GM23338 (cell line): Measurements from ENCODE around the gene TRIM56. TPM values are rescaled to one million over a fixed set of nuclear protein-coding genes. Genes with fewer than 3 reads are reported as not detected.

ENCODE experiments used
- ATAC-seq: fragments of 200-7000 bp; cut with Tn5 transposase; 3 replicates; pipeline ENCODE4 v1.9.1; 2020
- DNase-seq: peaks from one replicate; pipeline ENCODE4 v3.0.0-alpha.2; 2015; ENCODE audit warnings: low spot score
- H2AFZ ChIP-seq: fragments of 200-600 bp; sonication (generic); 2 replicates; pipeline ENCODE4 v1.8.0; 2016; ENCODE audit warnings: antibody characterized with exemption, mild to moderate bottlenecking, moderate library complexity
- H3F3A ChIP-seq: fragments of 200-600 bp; sonication (generic); replicated peaks from 2 replicates; pipeline ENCODE4 v1.8.0; 2017; ENCODE audit warnings: antibody characterized with exemption, mixed run types, low read depth
- H3K27ac ChIP-seq: fragments of 200-600 bp; sonication (generic); 2 replicates; pipeline ENCODE4 v1.6.1; 2016; ENCODE audit warnings: low read depth
- H3K27me3 ChIP-seq: fragments of 200-600 bp; sonication (generic); 2 replicates; pipeline ENCODE4 v1.8.0; 2016; ENCODE audit warnings: mild to moderate bottlenecking, mixed run types, moderate library complexity; ENCODE audit not compliant: insufficient read depth
- H3K36me3 ChIP-seq: fragments of 200-600 bp; sonication (generic); 2 replicates; pipeline ENCODE4 v1.8.0; 2016; ENCODE audit warnings: mild to moderate bottlenecking; ENCODE audit not compliant: insufficient read depth
- H3K4me1 ChIP-seq: fragments of 200-600 bp; sonication (generic); 2 replicates; pipeline ENCODE4 v1.8.0; 2016; ENCODE audit warnings: mild to moderate bottlenecking, moderate library complexity; ENCODE audit not compliant: insufficient read depth
- H3K4me2 ChIP-seq: fragments of 200-600 bp; sonication (generic); 2 replicates; pipeline ENCODE4 v1.7.1; 2017; ENCODE audit warnings: mixed run types
- H3K4me3 ChIP-seq: fragments of 200-600 bp; sonication (generic); 2 replicates; pipeline ENCODE4 v1.6.1; 2016; ENCODE audit warnings: mixed run types
- H3K79me2 ChIP-seq: fragments of 200-600 bp; sonication (generic); replicated peaks from 2 replicates; pipeline ENCODE4 v1.8.0; 2017; ENCODE audit warnings: mild to moderate bottlenecking; ENCODE audit not compliant: insufficient read depth
- H3K9me2 ChIP-seq: fragments of 200-600 bp; sonication (generic); 2 replicates; pipeline ENCODE4 v1.8.0; 2017; ENCODE audit not compliant: insufficient read depth
- H4K20me1 ChIP-seq: fragments of 200-600 bp; sonication (generic); replicated peaks from 2 replicates; pipeline ENCODE4 v1.8.0; 2017; ENCODE audit warnings: mild to moderate bottlenecking; ENCODE audit not compliant: insufficient read depth
- H3K27ac Mint-ChIP-seq: 2 replicates; pipeline ENCODE4 v1.8.0; 2020; ENCODE audit warnings: inconsistent platforms, mild to moderate bottlenecking, moderate library complexity, mixed read lengths
- H3K27me3 Mint-ChIP-seq: 3 replicates; pipeline ENCODE4 v1.8.0; 2022; ENCODE audit warnings: low read depth, mild to moderate bottlenecking, moderate library complexity, mixed read lengths, inconsistent platforms; ENCODE audit not compliant: insufficient read depth, poor library complexity
- H3K36me3 Mint-ChIP-seq: 3 replicates; pipeline ENCODE4 v1.8.0; 2021; ENCODE audit warnings: low read depth, mild to moderate bottlenecking, inconsistent platforms, moderate library complexity, mixed read lengths
- H3K4me1 Mint-ChIP-seq: 3 replicates; pipeline ENCODE4 v1.8.0; 2020; ENCODE audit warnings: mild to moderate bottlenecking, inconsistent platforms, mixed read lengths
- H3K4me3 Mint-ChIP-seq: 3 replicates; pipeline ENCODE4 v1.8.0; 2021; ENCODE audit warnings: moderate library complexity, mild to moderate bottlenecking, inconsistent platforms, mixed read lengths
- H3K9me3 Mint-ChIP-seq: 3 replicates; pipeline ENCODE4 v1.8.0; 2020; ENCODE audit warnings: moderate library complexity, mild to moderate bottlenecking, inconsistent platforms, mixed read lengths
- CREB1 ChIP-seq: fragments of 250-450 bp; sonication (Bioruptor Pico); IDR thresholded peaks from 2 replicates; pipeline ENCODE4 v1.5.0; 2020; ENCODE audit warnings: low read depth, mild to moderate bottlenecking, moderate library complexity
- CTCF ChIP-seq, 2 experiments: fragments of 200-600 bp in 1 of 2; sonication (generic) in 1 of 2; conservative IDR thresholded peaks; 2 replicates each; pipeline versions ENCODE4 v1.5.1 to v1.6.1; 2016 to 2017; ENCODE audit warnings: antibody characterized with exemption in 2 of 2, low read depth in 2 of 2, mild to moderate bottlenecking in 2 of 2, moderate library complexity in 1 of 2
- ETS1 ChIP-seq: IDR thresholded peaks from 2 replicates; pipeline ENCODE4 v1.6.1; 2016; ENCODE audit warnings: antibody characterized with exemption
- EZH2 ChIP-seq: fragments of 200-600 bp; sonication (generic); IDR thresholded peaks from one replicate; pipeline ENCODE4 v1.8.0; 2017; ENCODE audit warnings: antibody characterized with exemption, mild to moderate bottlenecking, low read depth; ENCODE audit not compliant: unreplicated experiment
- JUNB ChIP-seq: IDR thresholded peaks from one replicate; pipeline ENCODE4 v1.6.1; 2016; ENCODE audit warnings: antibody characterized with exemption; ENCODE audit not compliant: unreplicated experiment
- POLR2AphosphoS5 ChIP-seq: IDR thresholded peaks from 2 replicates; pipeline ENCODE4 v1.6.1; 2016; ENCODE audit warnings: antibody characterized with exemption, low read depth
- REST ChIP-seq: IDR thresholded peaks from one replicate; pipeline ENCODE4 v1.6.1; 2018; ENCODE audit warnings: antibody characterized with exemption; ENCODE audit not compliant: unreplicated experiment
- STAT1 ChIP-seq: IDR thresholded peaks from one replicate; pipeline ENCODE4 v1.6.1; 2016; ENCODE audit warnings: antibody characterized with exemption; ENCODE audit not compliant: unreplicated experiment
- ZNF114 ChIP-seq: fragments of 250-450 bp; sonication (Bioruptor Pico); IDR thresholded peaks from 2 replicates; pipeline ENCODE4 v1.5.0; 2020; ENCODE audit warnings: mild to moderate bottlenecking, moderate library complexity
- ZNF462 ChIP-seq: fragments of 250-450 bp; sonication (Bioruptor Pico); IDR thresholded peaks from 2 replicates; pipeline ENCODE4 v1.5.0; 2020; ENCODE audit warnings: mild to moderate bottlenecking, moderate library complexity
- polyA plus RNA-seq: library from polyadenylated mRNA; unstranded; fragments of >200 nt; fragmentation: Nextera tagmentation; extraction: Ambion mirVana; gene quantifications from 2 replicates; pipeline ENCODE4 v1.2.1, GENCODE V29; 2016
- total RNA-seq: library from RNA; depleted of rRNA; stranded (reverse); fragments of >200 nt; shearing (Covaris generic); gene quantifications from 2 replicates; pipeline ENCODE4 v1.2.3, GENCODE V29; 2014

Gene TRIM56
- total and polyA plus RNA-seq, 2 experiments from 2014 or later, result 10.0 to 15.7 TPM

GRCh38 chr7:101108330-101108857 lies 23.1 kb downstream of the TRIM56 start (continued):
- TF ChIP-seq CTCF (conservative IDR thresholded peaks at IDR 0.05; ENCODE audit: low read depth in 2 of 2), result no peak

GRCh38 chr7:101108961-101109360 lies 23.7 kb downstream of the TRIM56 start:
- Histone ChIP-seq H4K20me1 (no peaks in the 10 kb centered on the region), H3K4me1 (no peaks in the 10 kb centered on the region), H2AFZ (peak overlapping the region; percentile 18; the same call in 1 of the 2 replicates), H3K4me3 (no peak overlapping the region), H3K36me3 (no peaks in the 10 kb centered on the region), H3K79me2 (no peaks in the 10 kb centered on the region), H3F3A (no peaks in the 10 kb centered on the region), H3K27ac (no peak overlapping the region), H3K4me2 (no peak overlapping the region), H3K9me2 (no peaks in the 10 kb centered on the region), H3K27me3 (no peaks in the 10 kb centered on the region)
- ATAC-seq (no peak; the same call in 2 of the 3 replicates), DNase-seq (no peak)
- H3K36me3 Mint-ChIP-seq, result no peaks in the 10 kb centered on the region
- no peak overlapping the region for H3K4me3 Mint-ChIP-seq
- no peak overlapping the region for H3K27ac Mint-ChIP-seq
- peaks cover 13% of the 10 kb centered on the region for H3K27me3 Mint-ChIP-seq
- no peaks in the 10 kb centered on the region for H3K9me3 Mint-ChIP-seq
- peaks cover 9% of the 10 kb centered on the region for H3K4me1 Mint-ChIP-seq
- TF ChIP-seq CTCF (conservative IDR thresholded peaks at IDR 0.05; ENCODE audit: low read depth in 2 of 2), result no peak
- TF ChIP-seq EZH2, result no peak
- no peak for TF ChIP-seq ZNF114 (CRISPR knock-in tag)
- TF ChIP-seq STAT1, result no peak
- no peak for TF ChIP-seq CREB1 (CRISPR knock-in tag)
- no peak for TF ChIP-seq ZNF462
- no peak for TF ChIP-seq ETS1
- no peak for TF ChIP-seq REST
- TF ChIP-seq JUNB, result no peak
- TF ChIP-seq POLR2AphosphoS5, result no peak
